Ovary (tissue), 1 donor: ENCODE results near the gene RBBP4.
"Not testable (repeated sequence)": the region's sequence is repeated elsewhere in the genome, so short reads cannot be mapped to it uniquely, and the experiment has no call there.

Experiments used
- EP300 ChIP-seq: sonication (generic); formaldehyde crosslinking; IDR thresholded peaks from one replicate; pipeline ENCODE4 v1.6.1; 2017; ENCODE audit warnings: antibody characterized with exemption
- POLR2A ChIP-seq: fragments of 450-650 bp; IDR thresholded peaks from one replicate; pipeline ENCODE4 v1.6.1; 2017; ENCODE audit warnings: antibody characterized with exemption, mild to moderate bottlenecking, moderate library complexity

DNA sequence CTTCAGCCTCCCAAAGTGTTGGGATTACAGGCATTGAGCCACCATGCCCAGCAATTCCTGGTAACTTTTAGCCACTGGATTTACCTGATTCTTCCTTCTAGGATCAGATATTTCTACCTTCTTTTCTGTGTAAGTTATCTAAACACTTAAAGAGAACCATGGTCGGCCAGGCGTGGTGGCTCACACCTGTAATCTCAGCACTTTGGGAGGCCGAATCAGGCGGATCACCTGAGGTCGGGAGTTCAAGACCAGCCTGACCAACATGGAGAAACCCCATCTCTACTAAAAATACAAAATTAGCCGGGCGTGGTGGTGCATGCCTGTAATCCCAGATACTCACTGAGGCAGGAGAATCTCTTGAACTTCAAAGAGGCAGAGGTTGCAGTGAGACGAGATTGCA, 46.0 kb downstream of the RBBP4 start:
- TF ChIP-seq EP300, POLR2A: not testable (repeated sequence)
